ENCODE results near the gene RBM15B.

Gene RBM15B

DNA sequence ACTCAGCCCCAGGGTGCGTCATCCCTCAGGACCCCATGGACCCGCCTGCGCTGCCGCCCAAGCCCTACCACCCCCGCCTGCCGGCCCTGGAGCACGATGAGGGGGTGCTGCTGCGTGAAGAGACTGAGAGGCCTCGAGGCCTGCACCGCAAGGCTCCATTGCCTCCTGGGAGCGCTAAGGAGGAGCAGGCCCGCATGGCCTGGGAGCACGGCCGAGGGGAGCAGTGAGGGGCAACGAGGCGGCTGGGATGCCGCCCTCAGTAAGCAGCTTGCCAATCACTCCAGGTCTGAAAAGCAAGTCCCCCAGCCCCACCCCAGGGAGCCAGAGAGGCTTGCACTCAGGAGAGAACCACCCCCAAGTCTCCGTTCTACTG, 9.8 kb upstream of the RBM15B start:
- Histone ChIP-seq H3K79me2 (ENCODE audit: insufficient read depth, low read length) (peaks cover 29% of the 10 kb centered on the region), H3K4me2 (ENCODE audit: insufficient read depth, low read length) (no peak overlapping the region), H3K36me3 (ENCODE audit: insufficient read depth, low read length) (peaks cover 6% of the 10 kb centered on the region; the same call in 1 of the 2 replicates), H3K27ac (ENCODE audit: low read length) (no peak overlapping the region), H4K20me1 (ENCODE audit: insufficient read depth, low read length) (peaks cover 8% of the 10 kb centered on the region; the same call in 1 of the 2 replicates), H2AFZ (ENCODE audit: low read depth, low read length) (no peak overlapping the region), H3K4me1 (ENCODE audit: insufficient read depth, low read length) (peaks cover 20% of the 10 kb centered on the region), H3K4me3 (ENCODE audit: low read depth in 1 of 2, low read length in 2 of 2) (no peak overlapping the region), H3K9ac (ENCODE audit: low read depth, low read length) (no peak overlapping the region), H3K27me3 (ENCODE audit: insufficient read depth, low read length, poor library complexity) (peaks cover 2% of the 10 kb centered on the region), H3K9me3 (ENCODE audit: insufficient read depth, low read length, severe bottlenecking) (no peaks in the 10 kb centered on the region)
- no peak for DNase-seq
- no peak for ATAC-seq (ENCODE audit: insufficient read depth, low read depth)
- TF ChIP-seq EZH2 (IDR thresholded peaks at IDR 0.05; ENCODE audit: borderline replicate concordance, low read depth, low read length, severe bottlenecking) = no peak
- TF ChIP-seq, protein P1, sequence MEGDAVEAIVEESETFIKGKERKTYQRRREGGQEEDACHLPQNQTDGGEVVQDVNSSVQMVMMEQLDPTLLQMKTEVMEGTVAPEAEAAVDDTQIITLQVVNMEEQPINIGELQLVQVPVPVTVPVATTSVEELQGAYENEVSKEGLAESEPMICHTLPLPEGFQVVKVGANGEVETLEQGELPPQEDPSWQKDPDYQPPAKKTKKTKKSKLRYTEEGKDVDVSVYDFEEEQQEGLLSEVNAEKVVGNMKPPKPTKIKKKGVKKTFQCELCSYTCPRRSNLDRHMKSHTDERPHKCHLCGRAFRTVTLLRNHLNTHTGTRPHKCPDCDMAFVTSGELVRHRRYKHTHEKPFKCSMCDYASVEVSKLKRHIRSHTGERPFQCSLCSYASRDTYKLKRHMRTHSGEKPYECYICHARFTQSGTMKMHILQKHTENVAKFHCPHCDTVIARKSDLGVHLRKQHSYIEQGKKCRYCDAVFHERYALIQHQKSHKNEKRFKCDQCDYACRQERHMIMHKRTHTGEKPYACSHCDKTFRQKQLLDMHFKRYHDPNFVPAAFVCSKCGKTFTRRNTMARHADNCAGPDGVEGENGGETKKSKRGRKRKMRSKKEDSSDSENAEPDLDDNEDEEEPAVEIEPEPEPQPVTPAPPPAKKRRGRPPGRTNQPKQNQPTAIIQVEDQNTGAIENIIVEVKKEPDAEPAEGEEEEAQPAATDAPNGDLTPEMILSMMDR (IDR thresholded peaks at IDR 0.05; ENCODE audit: borderline replicate concordance, extremely low read depth, low read length, poor library complexity, severe bottlenecking) = no peak

DNA sequence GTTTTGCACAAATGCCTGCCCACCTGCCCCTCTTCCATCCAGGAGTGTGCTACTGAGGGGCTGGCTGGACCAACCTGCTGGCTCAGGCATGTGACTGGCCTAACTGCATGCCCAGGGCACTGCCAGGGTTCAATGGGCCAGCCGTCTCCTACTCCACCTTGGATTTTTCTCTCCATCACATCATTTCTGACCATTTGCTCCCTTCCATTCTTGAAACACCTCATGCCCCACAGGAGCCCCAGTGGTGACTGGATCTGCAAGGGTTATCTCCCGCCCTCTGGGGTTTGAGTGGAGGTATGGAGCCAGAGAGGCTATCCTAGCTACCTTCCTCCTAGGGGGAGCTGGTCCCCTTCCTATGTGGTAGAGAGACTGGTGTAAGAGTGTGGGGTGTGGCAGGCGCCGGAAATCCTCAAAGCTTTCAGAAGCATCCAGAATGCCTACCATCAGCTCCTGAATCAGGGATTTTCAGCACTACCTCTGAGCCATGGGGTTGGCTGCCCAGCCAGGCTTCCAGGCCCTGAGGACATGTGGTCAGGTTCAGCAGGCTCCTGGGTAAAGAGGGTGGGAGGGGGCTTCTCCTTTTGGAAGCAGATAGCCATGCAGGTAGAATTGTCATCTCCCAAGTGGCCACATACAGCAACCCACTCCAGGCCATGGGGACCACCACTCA, 8.9 kb upstream of the RBM15B start:
- H3K4me3 ChIP-seq (ENCODE audit: low read depth in 1 of 2, low read length in 2 of 2) = no peak overlapping the region
- peaks cover 15% of the 10 kb centered on the region; the same call in 1 of the 2 replicates for H4K20me1 ChIP-seq (ENCODE audit: insufficient read depth, low read length)
- ATAC-seq (ENCODE audit: insufficient read depth, low read depth) (no peak), DNase-seq (no peak)
- no peak overlapping the region for H3K4me2 ChIP-seq (ENCODE audit: insufficient read depth, low read length)
- peaks cover 37% of the 10 kb centered on the region for H3K79me2 ChIP-seq (ENCODE audit: insufficient read depth, low read length)
- no peak overlapping the region for H3K27ac ChIP-seq (ENCODE audit: low read length)
- no peaks in the 10 kb centered on the region for H3K9me3 ChIP-seq (ENCODE audit: insufficient read depth, low read length, severe bottlenecking)
- TF ChIP-seq EZH2 (IDR thresholded peaks at IDR 0.05; ENCODE audit: borderline replicate concordance, low read depth, low read length, severe bottlenecking) = no peak
- TF ChIP-seq, protein P1 (IDR thresholded peaks at IDR 0.05; ENCODE audit: borderline replicate concordance, extremely low read depth, low read length, poor library complexity, severe bottlenecking) = no peak
- peaks cover 13% of the 10 kb centered on the region for H3K36me3 ChIP-seq (ENCODE audit: insufficient read depth, low read length)
- no peak overlapping the region for H3K9ac ChIP-seq (ENCODE audit: low read depth, low read length)
- peaks cover 28% of the 10 kb centered on the region for H3K4me1 ChIP-seq (ENCODE audit: insufficient read depth, low read length)
- H2AFZ ChIP-seq (ENCODE audit: low read depth, low read length) = no peak overlapping the region
- H3K27me3 ChIP-seq (ENCODE audit: insufficient read depth, low read length, poor library complexity) = no peaks in the 10 kb centered on the region

DNA sequence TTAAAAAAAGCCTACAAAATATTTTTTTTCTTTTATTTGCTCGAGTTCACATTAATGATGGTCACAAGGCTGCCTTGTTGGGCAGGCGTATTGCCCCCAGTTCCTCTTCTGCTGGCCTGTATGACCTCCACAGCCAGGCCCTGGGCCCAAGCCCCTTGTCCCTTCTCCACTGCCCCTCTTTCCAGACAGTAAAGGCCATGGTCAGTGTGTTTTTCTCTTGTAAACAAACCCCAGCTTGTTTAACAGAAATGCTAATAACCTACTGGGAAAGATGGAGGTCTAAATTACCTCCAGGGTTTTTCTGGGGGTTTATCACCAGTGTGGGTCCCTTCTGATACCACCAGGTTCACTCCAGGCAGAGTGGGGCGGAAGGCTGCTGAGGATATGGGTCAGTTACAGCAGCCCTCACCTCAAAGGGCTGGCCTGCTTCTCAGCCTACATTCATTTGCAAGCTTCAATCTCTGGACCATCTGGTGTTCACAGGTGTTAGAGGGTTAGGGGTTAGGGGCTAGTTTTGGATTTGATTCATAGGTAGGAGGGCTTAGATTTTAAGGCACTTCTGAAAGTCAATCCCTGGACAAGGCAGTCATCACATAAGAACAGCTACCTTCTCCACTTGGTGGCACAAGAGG, 8.0 kb upstream of the RBM15B start:
- no peak for TF ChIP-seq EZH2 (IDR thresholded peaks at IDR 0.05; ENCODE audit: borderline replicate concordance, low read depth, low read length, severe bottlenecking)
- TF ChIP-seq, protein P1 (IDR thresholded peaks at IDR 0.05; ENCODE audit: borderline replicate concordance, extremely low read depth, low read length, poor library complexity, severe bottlenecking) = no peak
- Histone ChIP-seq H3K9ac (ENCODE audit: low read depth, low read length) (peak overlapping the region; percentile 96), H3K79me2 (ENCODE audit: insufficient read depth, low read length) (peaks cover 46% of the 10 kb centered on the region), H3K4me1 (ENCODE audit: insufficient read depth, low read length) (peaks cover 37% of the 10 kb centered on the region), H3K4me3 (ENCODE audit: low read depth in 1 of 2, low read length in 2 of 2) (peak overlapping the region in 1 of 2 experiments; percentile 94; a peak in 2 of 4 replicates), H3K27me3 (ENCODE audit: insufficient read depth, low read length, poor library complexity) (no peaks in the 10 kb centered on the region), H3K27ac (ENCODE audit: low read length) (no peak overlapping the region), H2AFZ (ENCODE audit: low read depth, low read length) (no peak overlapping the region), H3K4me2 (ENCODE audit: insufficient read depth, low read length) (peak overlapping the region; percentile 75), H4K20me1 (ENCODE audit: insufficient read depth, low read length) (peaks cover 22% of the 10 kb centered on the region; the same call in 1 of the 2 replicates), H3K9me3 (ENCODE audit: insufficient read depth, low read length, severe bottlenecking) (no peaks in the 10 kb centered on the region), H3K36me3 (ENCODE audit: insufficient read depth, low read length) (peaks cover 21% of the 10 kb centered on the region)
- DNase-seq (no peak), ATAC-seq (ENCODE audit: insufficient read depth, low read depth) (no peak)
